Fibroblast of lung (primary cell): ENCODE data around the gene CAMTA1. TPM values are rescaled to one million over a fixed set of nuclear protein-coding genes. Genes with fewer than 3 reads are reported as not detected.

ENCODE experiments used
- DNase-seq, 2 donors: peaks; one replicate each; pipeline versions ENCODE4 v3.0.0 to v3.0.0-alpha.2; 2010; ENCODE audit warnings: low read depth in 2 of 2
- H2AFZ ChIP-seq: 2 replicates; pipeline ENCODE4 v1.5.1; 2012; ENCODE audit warnings: low read length, control low read depth, inconsistent platforms
- H3K27ac ChIP-seq: 2 replicates; pipeline ENCODE4 v1.5.1; 2011; ENCODE audit warnings: low read length, control low read depth; ENCODE audit not compliant: insufficient read depth
- H3K27me3 ChIP-seq: 2 replicates; pipeline ENCODE4 v1.5.1; 2011; ENCODE audit warnings: mild to moderate bottlenecking, low read length; ENCODE audit not compliant: control insufficient read depth, insufficient read depth
- H3K36me3 ChIP-seq: 2 replicates; pipeline ENCODE4 v1.5.1; 2011; ENCODE audit warnings: low read length; ENCODE audit not compliant: control insufficient read depth, insufficient read depth
- H3K4me1 ChIP-seq: 2 replicates; pipeline ENCODE4 v1.5.1; 2011; ENCODE audit warnings: low read length; ENCODE audit not compliant: control insufficient read depth, insufficient read depth; ENCODE audit errors: extremely low read depth
- H3K4me2 ChIP-seq: 2 replicates; pipeline ENCODE4 v1.5.1; 2011; ENCODE audit warnings: low read length, control low read depth; ENCODE audit not compliant: insufficient read depth; ENCODE audit errors: extremely low read depth
- H3K4me3 ChIP-seq, 4 experiments: fragments of 200-600 bp in 1 of 4; sonication (generic) in 1 of 4; replicated peaks in 1 of 4; 2 replicates each; pipeline ENCODE4 v1.5.1; 2011 to 2016; ENCODE audit warnings: low read length in 4 of 4, low read depth in 3 of 4, mild to moderate bottlenecking in 3 of 4, control low read depth in 2 of 4, inconsistent platforms in 1 of 4, mixed read lengths in 1 of 4; ENCODE audit not compliant: insufficient read depth in 1 of 4; ENCODE audit errors: control extremely low read depth in 1 of 4
- H3K79me2 ChIP-seq: 2 replicates; pipeline ENCODE4 v1.5.1; 2012; ENCODE audit warnings: mild to moderate bottlenecking, low read length, inconsistent platforms; ENCODE audit not compliant: control insufficient read depth, insufficient read depth
- H3K9ac ChIP-seq: 2 replicates; pipeline ENCODE4 v1.5.1; 2011; ENCODE audit warnings: mild to moderate bottlenecking, low read length, control low read depth; ENCODE audit not compliant: insufficient read depth
- H3K9me3 ChIP-seq: 2 replicates; pipeline ENCODE4 v1.5.1; 2012; ENCODE audit warnings: low read depth, low read length; ENCODE audit not compliant: control insufficient read depth, insufficient read depth
- H4K20me1 ChIP-seq: 2 replicates; pipeline ENCODE4 v1.5.1; 2011; ENCODE audit warnings: low read length; ENCODE audit not compliant: control insufficient read depth, insufficient read depth; ENCODE audit errors: extremely low read depth
- CTCF ChIP-seq, 2 donors: IDR thresholded peaks in 1 of 2; conservative IDR thresholded peaks in 1 of 2; 1 replicate in 1 of 2; 2 replicates in 1 of 2; pipeline ENCODE4 v1.5.1; 2011 to 2012; ENCODE audit warnings: low read length in 2 of 2, control low read depth in 1 of 2, inconsistent platforms in 1 of 2, low read depth in 1 of 2, mild to moderate bottlenecking in 1 of 2
- EZH2 ChIP-seq: IDR thresholded peaks from 2 replicates; pipeline ENCODE4 v1.5.1; 2012; ENCODE audit warnings: low read length, control low read depth, mild to moderate bottlenecking; ENCODE audit errors: missing control alignments
- polyA plus RNA-seq, 2 donors: library from polyadenylated mRNA; depleted of rRNA in 1 of 2; stranded (reverse) in 1 of 2; unstranded in 1 of 2; fragments of >200 nt; gene quantifications; 2 replicates each; pipeline ENCODE4 v1.2.1, GENCODE V29; 2011 to 2012; ENCODE audit warnings: missing spikeins in 1 of 2
- total RNA-seq: library from RNA; depleted of rRNA; stranded (reverse); fragments of >200 nt; gene quantifications from 2 replicates; pipeline ENCODE4 v1.2.1, GENCODE V29; 2014

The CAMTA1 gene
- total and polyA plus RNA-seq, 2 donors (not counting 1 experiment from before 2014, with no cell fraction given), result 47.6 to 86.0 TPM

DNA sequence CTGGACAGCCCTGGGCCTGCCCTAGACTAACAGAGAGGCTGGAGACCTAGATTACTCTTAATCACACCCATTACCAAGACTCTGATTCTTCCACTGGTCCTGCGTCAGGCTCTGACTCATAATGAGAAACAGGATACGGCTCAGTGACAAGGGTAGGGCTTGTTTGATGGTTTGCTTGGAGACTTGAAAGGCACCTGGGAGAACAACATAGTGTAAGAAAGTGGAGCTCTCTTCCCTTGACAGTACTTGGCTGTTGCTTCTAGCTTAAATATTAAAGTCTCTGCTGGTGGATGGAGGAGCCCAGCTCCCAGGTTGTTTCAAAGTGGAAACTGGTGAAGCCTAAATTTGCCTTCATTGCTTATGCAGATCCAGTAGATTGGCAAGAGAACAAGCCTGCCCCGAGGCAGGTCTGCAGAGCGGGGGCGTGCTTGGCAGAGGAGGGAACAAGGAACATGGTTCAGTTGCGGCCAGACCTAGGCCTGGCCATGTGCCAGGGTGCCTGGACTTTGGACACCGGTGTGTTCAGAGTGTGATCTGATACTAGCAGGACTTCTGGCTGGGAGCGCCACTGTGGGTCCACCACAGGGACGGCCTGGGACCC, 480.6 kb downstream of the CAMTA1 start:
- peaks cover 34% of the 10 kb centered on the region for H3K4me1 ChIP-seq
- TF ChIP-seq CTCF (conservative IDR thresholded peaks at IDR 0.05 in 1 of 2, IDR thresholded peaks at IDR 0.05 in 1 of 2; ENCODE audit: low read depth in 1 of 2, low read length in 2 of 2) (no peak), EZH2 (no peak)
- peak overlapping the region; percentile 59 for H3K4me2 ChIP-seq
- peak overlapping the region; percentile 37 for H2AFZ ChIP-seq
- H3K27me3 ChIP-seq, result no peaks in the 10 kb centered on the region
- H4K20me1 ChIP-seq, result no peaks in the 10 kb centered on the region
- no peak overlapping the region for H3K4me3 ChIP-seq
- no peaks in the 10 kb centered on the region for H3K79me2 ChIP-seq
- DNase-seq, result peak; percentile 82 to 94
- no peaks in the 10 kb centered on the region for H3K9me3 ChIP-seq
- no peaks in the 10 kb centered on the region for H3K36me3 ChIP-seq
- peak overlapping the region; percentile 82 for H3K27ac ChIP-seq
- no peak overlapping the region for H3K9ac ChIP-seq

DNA sequence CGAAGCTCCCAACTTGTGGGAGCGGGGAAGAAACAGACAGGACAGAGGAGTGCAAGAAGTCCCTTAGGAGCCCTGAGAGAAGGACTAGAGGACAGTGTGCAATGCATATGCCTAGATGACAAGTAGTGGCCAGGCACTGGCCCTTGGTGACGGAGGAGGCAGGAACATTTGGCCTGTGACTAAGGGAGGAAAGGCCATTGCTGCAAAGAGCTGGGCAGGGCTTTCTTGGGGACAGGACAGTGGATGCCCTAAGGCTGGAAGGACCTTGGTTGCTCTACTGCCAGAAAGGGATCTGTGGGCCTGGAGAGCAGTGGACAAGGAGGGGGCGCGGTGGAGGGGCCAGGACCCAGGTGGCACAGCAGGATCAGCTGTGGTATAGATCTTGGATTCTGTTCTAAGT, 481.3 kb downstream of the CAMTA1 start:
- TF ChIP-seq EZH2, result no peak
- TF ChIP-seq CTCF (conservative IDR thresholded peaks at IDR 0.05 in 1 of 2, IDR thresholded peaks at IDR 0.05 in 1 of 2; ENCODE audit: low read depth in 1 of 2, low read length in 2 of 2), result no peak
- no peaks in the 10 kb centered on the region for H3K27me3 ChIP-seq
- no peaks in the 10 kb centered on the region for H3K9me3 ChIP-seq
- DNase-seq, result no peak
- H3K9ac ChIP-seq, result no peak overlapping the region
- peaks cover 34% of the 10 kb centered on the region for H3K4me1 ChIP-seq
- H4K20me1 ChIP-seq, result no peaks in the 10 kb centered on the region
- H3K27ac ChIP-seq, result peak overlapping the region; percentile 82
- H3K4me2 ChIP-seq, result no peak overlapping the region
- H2AFZ ChIP-seq, result no peak overlapping the region
- H3K4me3 ChIP-seq, result no peak overlapping the region
- H3K36me3 ChIP-seq, result no peaks in the 10 kb centered on the region
- no peaks in the 10 kb centered on the region for H3K79me2 ChIP-seq

DNA sequence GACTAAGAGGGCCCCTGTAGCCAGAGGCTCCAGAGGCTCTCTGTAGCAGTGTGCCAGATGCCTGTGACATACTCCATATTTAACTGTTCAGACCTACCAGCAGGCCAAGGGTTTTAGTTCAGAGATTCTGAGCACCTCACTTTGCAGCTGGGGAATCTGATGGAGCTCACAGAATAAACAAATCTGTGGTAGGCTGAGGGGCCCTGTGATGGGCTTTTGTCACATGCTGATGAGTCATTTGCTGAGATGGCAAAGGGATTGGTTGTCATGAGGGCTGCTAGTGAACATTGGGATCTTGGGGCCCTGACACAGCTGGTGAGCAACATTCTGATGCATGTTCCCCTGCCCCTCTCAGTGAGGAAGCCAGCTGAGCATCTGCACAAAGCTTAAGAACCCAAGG, 482.2 kb downstream of the CAMTA1 start:
- H3K4me3 ChIP-seq, result no peak overlapping the region
- no peaks in the 10 kb centered on the region for H3K79me2 ChIP-seq
- H4K20me1 ChIP-seq, result no peaks in the 10 kb centered on the region
- H3K27ac ChIP-seq, result peak overlapping the region; percentile 82
- peak overlapping the region; percentile 0 for H3K4me2 ChIP-seq
- TF ChIP-seq EZH2 (no peak), CTCF (conservative IDR thresholded peaks at IDR 0.05 in 1 of 2, IDR thresholded peaks at IDR 0.05 in 1 of 2; ENCODE audit: low read depth in 1 of 2, low read length in 2 of 2) (no peak)
- peak overlapping the region; percentile 30 for H2AFZ ChIP-seq
- DNase-seq, result peak; percentile 59 to 89
- H3K4me1 ChIP-seq, result peaks cover 34% of the 10 kb centered on the region
- H3K27me3 ChIP-seq, result no peaks in the 10 kb centered on the region
- H3K9me3 ChIP-seq, result no peaks in the 10 kb centered on the region
- no peaks in the 10 kb centered on the region for H3K36me3 ChIP-seq
- H3K9ac ChIP-seq, result no peak overlapping the region
